HG03039 (cell line): ENCODE results near the gene TGFB3.

Experiments
- ATAC-seq: cut with Tn5 transposase; IDR thresholded peaks from one replicate; pipeline ENCODE4 v1.9.1; 2021; ENCODE audit warnings: mild to moderate bottlenecking, moderate library complexity; ENCODE audit not compliant: unreplicated experiment

Gene TGFB3

DNA sequence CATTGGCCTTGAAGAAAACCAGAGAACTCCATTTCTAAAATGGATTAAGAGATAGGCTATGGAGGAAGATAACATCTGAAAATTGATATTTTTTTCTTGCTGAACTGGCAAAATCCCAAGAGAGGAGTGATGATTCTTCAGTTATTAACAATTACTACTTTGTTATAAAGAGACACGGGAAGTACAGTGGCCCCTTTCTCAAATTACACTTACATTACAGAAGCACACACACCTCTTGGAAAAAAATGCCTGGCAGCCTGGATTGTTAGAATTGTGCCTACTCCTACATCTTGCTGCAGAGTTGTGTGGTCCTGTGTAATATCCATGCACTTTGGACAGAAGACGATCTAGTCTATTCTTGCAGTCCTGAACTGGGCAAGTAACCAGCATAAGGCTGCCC, 71.7 kb downstream of the TGFB3 start:
- ATAC-seq, result no peak

DNA sequence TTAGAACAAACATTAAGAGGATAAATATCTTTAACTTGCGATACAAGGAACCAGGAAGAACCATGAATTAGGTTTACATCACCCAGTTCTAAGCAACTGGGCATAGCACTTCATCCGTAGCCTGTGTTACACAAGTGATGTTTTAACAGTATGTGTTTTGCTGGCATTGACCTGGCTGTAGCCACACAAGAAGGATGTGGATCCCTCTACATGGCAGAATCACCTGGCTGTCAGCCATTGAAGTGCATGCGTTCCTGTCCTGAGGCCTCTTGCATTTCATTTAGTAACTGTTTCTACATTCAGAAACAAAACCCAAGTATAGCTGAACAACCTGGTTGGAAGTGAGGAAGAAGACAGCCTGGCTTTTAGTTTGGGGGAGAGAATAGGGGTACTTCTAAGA, 72.2 kb downstream of the TGFB3 start:
- ATAC-seq, result no peak
